PFSK-1 (cell line): ENCODE data around the gene TMEM184B.

Source experiments
- FOXP2 ChIP-seq: optimal IDR thresholded peaks from 2 replicates; pipeline ENCODE3; 2011; ENCODE audit warnings: borderline replicate concordance, control low read depth, inconsistent platforms; ENCODE audit not compliant: insufficient read depth; ENCODE audit errors: extremely low read length, extremely low read depth
- POLR2AphosphoS5 ChIP-seq: IDR thresholded peaks from 2 replicates; pipeline ENCODE4 v1.6.1; 2012; ENCODE audit warnings: low read depth, mild to moderate bottlenecking, control low read depth, low read length, moderate library complexity
- SIN3A ChIP-seq: IDR thresholded peaks from 2 replicates; pipeline ENCODE4 v1.6.1; 2012; ENCODE audit warnings: mild to moderate bottlenecking, low read length, moderate library complexity, borderline replicate concordance; ENCODE audit not compliant: insufficient read depth
- TAF1 ChIP-seq: IDR thresholded peaks from 2 replicates; pipeline ENCODE4 v1.6.1; 2012; ENCODE audit warnings: low read length, control low read depth, borderline replicate concordance; ENCODE audit not compliant: insufficient read depth
- TF ChIP-seq, protein P1 (sequence below), 2 experiments: IDR thresholded peaks; 2 replicates each; pipeline versions ENCODE4 v1.6.1 to v1.8.0; 2011 to 2012; ENCODE audit warnings: low read depth in 2 of 2, low read length in 2 of 2, control low read depth in 1 of 2, inconsistent platforms in 1 of 2, mild to moderate bottlenecking in 1 of 2, moderate library complexity in 1 of 2; ENCODE audit not compliant: insufficient read depth in 1 of 2

The TMEM184B gene

DNA sequence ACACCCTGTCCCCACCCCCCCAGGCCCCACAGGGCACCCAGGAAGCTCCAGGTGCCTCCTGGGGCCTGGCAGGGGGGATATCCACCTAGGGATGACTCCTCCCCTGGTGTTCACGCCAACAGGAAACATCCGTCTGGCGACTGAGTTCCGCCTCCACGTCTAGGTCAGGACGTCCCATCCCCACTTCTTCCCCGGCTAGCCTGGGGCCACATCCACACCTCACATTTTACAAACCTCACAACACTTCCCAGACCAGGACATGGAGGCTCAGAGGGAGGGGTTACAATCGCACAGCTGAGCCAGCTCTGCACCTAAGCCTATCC lies 50.1 kb downstream of the TMEM184B start:
- TF ChIP-seq FOXP2 (peak; percentile 23), TAF1 (no peak), SIN3A (no peak)

DNA sequence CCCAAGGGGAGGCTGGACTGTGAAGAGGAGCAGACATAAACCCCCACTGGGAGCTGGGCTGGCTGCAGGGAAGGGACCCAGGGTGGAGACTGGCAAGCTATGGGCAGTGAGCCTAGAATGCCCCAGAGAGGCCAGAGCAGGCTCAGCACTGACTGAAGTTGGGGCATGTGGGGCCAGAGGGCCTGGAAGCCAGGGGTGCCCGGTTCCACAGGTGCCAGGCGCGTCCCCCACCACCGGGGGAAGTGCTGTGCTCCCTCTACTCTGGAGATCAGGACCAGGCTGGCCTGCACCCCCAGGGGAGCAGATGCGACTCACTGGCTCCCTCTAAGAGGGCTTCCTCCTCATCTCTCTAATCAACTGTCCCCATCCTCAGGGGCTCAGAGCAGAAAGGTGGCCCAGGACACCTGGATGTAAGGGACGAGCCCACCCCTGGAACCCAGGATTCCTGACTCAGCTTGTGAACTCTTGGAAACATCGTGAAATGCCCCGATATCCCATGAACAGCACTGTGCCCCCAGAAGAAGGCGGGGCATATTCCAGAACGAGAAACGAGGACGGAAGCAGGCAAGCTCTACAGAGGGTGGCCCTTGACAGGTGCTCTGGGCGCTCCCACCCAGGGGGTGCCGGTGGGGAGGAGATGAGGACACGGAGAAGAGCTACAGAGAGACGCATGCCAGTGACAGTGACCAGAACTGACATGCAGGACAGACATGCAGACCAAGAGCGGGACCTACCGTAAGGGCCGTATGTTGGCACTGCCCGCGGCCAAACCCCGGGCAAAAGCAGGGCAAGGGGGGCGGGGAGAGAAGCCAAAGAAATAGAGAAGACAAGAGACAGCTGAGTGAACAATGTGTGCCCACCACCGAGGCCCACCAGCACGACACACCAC lies 50.7 kb downstream of the TMEM184B start:
- TF ChIP-seq, protein P1, sequence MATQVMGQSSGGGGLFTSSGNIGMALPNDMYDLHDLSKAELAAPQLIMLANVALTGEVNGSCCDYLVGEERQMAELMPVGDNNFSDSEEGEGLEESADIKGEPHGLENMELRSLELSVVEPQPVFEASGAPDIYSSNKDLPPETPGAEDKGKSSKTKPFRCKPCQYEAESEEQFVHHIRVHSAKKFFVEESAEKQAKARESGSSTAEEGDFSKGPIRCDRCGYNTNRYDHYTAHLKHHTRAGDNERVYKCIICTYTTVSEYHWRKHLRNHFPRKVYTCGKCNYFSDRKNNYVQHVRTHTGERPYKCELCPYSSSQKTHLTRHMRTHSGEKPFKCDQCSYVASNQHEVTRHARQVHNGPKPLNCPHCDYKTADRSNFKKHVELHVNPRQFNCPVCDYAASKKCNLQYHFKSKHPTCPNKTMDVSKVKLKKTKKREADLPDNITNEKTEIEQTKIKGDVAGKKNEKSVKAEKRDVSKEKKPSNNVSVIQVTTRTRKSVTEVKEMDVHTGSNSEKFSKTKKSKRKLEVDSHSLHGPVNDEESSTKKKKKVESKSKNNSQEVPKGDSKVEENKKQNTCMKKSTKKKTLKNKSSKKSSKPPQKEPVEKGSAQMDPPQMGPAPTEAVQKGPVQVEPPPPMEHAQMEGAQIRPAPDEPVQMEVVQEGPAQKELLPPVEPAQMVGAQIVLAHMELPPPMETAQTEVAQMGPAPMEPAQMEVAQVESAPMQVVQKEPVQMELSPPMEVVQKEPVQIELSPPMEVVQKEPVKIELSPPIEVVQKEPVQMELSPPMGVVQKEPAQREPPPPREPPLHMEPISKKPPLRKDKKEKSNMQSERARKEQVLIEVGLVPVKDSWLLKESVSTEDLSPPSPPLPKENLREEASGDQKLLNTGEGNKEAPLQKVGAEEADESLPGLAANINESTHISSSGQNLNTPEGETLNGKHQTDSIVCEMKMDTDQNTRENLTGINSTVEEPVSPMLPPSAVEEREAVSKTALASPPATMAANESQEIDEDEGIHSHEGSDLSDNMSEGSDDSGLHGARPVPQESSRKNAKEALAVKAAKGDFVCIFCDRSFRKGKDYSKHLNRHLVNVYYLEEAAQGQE (IDR thresholded peaks at IDR 0.05; ENCODE audit: insufficient read depth in 1 of 2, low read depth in 2 of 2, low read length in 2 of 2) = no peak
- TF ChIP-seq POLR2AphosphoS5 (no peak), FOXP2 (no peak), SIN3A (no peak), TAF1 (no peak)

DNA sequence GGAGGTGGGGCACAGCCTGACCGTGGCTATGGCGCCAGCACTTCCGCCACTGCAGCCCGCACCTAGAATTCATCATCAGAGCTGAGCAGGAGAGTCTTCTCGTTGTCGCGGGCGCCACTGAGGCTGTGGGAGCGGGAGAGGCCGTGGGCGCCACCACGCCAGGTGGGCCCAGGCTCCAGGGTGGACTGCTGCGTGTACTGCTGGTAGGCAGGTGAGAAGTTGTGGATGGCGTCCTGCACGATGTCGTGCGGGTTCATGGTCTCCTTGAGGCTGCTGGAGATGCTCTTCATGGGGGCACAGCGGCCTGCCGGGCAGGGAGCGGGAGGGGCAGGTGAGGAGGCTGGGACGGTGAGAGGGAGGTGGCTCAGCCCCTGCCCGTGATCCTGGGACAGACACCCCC lies 51.4 kb downstream of the TMEM184B start:
- TF ChIP-seq, protein P1 (IDR thresholded peaks at IDR 0.05; ENCODE audit: insufficient read depth in 1 of 2, low read depth in 2 of 2, low read length in 2 of 2) = no peak
- TF ChIP-seq TAF1 = no peak
- no peak for TF ChIP-seq FOXP2
- no peak for TF ChIP-seq SIN3A
- no peak for TF ChIP-seq POLR2AphosphoS5

DNA sequence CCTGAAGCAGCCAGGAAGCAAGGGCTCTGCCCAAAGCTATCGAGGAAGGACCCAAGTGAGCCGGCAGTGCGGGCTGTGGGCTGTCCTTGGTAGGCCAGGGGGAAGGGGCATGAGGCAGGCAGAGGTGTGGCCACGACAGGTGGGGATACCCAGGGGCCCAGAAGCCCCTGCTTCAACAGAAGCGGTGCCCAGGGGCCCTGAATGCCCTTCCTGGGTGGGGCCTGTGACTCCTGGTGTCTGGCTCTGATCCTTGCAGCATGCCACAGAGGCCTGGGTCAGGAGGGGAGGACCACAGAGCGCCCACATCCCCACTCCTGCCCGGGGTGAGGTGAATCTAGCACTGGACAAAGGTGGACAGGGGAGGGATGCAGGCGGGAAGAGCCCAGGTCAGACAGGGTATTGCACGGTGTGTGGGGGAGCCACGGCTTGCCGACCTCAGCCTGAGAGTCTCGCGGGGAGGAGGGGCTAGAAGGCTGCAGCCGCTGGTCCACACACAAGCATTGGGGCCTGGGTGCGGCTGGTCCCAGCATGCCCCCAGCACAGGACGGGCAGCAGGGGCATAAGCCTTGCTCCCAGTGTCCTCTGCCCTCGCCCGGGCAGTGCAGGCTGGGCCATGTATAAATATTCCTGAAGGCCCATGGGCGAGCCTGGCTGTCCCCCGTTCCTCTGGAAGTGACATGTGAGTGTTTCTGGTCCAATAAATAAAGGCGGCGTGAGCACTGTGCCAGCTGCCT lies 52.0 kb downstream of the TMEM184B start:
- TF ChIP-seq TAF1 = no peak
- TF ChIP-seq SIN3A = no peak

DNA sequence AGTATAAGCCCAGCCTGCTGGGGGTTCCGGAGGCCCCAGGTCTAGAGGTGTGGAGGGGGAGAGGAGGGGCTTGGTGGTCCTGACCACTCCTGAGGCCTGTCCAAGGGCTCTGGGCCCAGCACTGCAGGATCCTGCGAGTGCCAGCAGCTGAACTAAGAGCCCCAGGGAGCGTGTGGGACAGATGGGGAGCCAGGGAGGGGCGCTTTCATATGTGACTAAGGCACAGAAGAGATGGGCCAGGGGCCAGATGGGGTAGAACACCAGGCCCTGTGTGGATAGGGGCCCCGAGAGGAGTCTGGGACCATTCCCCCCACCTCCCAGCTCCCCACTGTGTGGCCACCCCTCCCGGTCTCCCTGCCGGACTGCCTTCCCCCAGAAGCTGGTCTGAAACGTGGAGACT lies 52.6 kb downstream of the TMEM184B start:
- TF ChIP-seq, protein P1 (IDR thresholded peaks at IDR 0.05; ENCODE audit: insufficient read depth in 1 of 2, low read depth in 2 of 2, low read length in 2 of 2) = no peak
- TF ChIP-seq SIN3A (no peak), FOXP2 (no peak), POLR2AphosphoS5 (no peak), TAF1 (no peak)

DNA sequence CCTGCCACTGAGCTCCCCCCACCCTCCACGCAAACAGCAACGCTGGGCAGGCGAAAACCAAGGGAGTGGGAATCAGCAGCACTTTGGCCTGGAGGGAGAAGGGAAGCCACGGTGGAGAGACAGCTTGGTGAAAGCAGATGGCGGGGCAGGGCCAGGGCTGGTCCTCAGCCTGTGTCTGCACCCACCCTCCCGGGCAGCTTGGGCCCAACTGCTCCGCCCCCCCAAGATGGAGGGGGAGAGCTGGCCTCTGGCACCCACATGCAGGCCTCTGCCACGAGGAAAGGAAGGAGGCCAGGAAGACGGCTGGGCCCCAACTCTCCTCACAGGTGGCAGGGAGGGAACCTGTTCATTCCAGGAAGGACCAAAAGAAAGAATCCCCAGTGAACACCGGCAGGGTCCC lies 53.2 kb downstream of the TMEM184B start:
- TF ChIP-seq, protein P1 (IDR thresholded peaks at IDR 0.05; ENCODE audit: insufficient read depth in 1 of 2, low read depth in 2 of 2, low read length in 2 of 2) = no peak
- no peak for TF ChIP-seq SIN3A
- TF ChIP-seq TAF1 = no peak
- no peak; the same call in 1 of the 2 replicates for TF ChIP-seq POLR2AphosphoS5
- TF ChIP-seq FOXP2 = no peak
